GM19324 (cell line): Measurements from ENCODE around the gene OARD1.
"Not testable (repeated sequence)": the region's sequence is repeated elsewhere in the genome, so short reads cannot be mapped to it uniquely, and the experiment has no call there.

ENCODE experiments used
- ATAC-seq: cut with Tn5 transposase; IDR thresholded peaks from one replicate; pipeline ENCODE4 v1.9.1; 2021; ENCODE audit warnings: mild to moderate bottlenecking, moderate library complexity; ENCODE audit not compliant: unreplicated experiment, low FRiP score

OARD1 gene

GRCh38 chr6:41071923-41072835 lies at the start of gene OARD1:
TSS of gene OARD1 (minus strand) at chr6:41072356. CDS start at chr6:41071634, 722 bp downstream.
- peak; percentile 77 for ATAC-seq

- ATAC-seq, result no peak
Observed at GRCh38 chr6:41120058-41120457, 47.9 kb upstream of the OARD1 start.

GRCh38 chr6:41119508-41119907 lies 47.4 kb upstream of the OARD1 start:
- ATAC-seq, result no peak

GRCh38 chr6:41115027-41115426 lies 42.9 kb upstream of the OARD1 start:
- ATAC-seq, result not testable (repeated sequence)

GRCh38 chr6:41111017-41111416 lies 38.9 kb upstream of the OARD1 start:
- ATAC-seq, result no peak

- no peak for ATAC-seq
Observed at GRCh38 chr6:41103847-41104246, 31.7 kb upstream of the OARD1 start.

- ATAC-seq, result no peak
Observed at GRCh38 chr6:41100871-41101287, 28.7 kb upstream of the OARD1 start.

- no peak for ATAC-seq
Observed at GRCh38 chr6:41098366-41098765, 26.2 kb upstream of the OARD1 start.

- ATAC-seq, result no peak
Observed at GRCh38 chr6:41097467-41098090, 25.4 kb upstream of the OARD1 start.

GRCh38 chr6:41093729-41094128 lies 21.6 kb upstream of the OARD1 start:
- ATAC-seq, result no peak

- no peak for ATAC-seq
Observed at GRCh38 chr6:41092421-41093140, 20.4 kb upstream of the OARD1 start.

- no peak for ATAC-seq
Observed at GRCh38 chr6:41090841-41091761, 18.9 kb upstream of the OARD1 start.

- ATAC-seq, result no peak
Observed at GRCh38 chr6:41088451-41088850, 16.3 kb upstream of the OARD1 start.

GRCh38 chr6:41085182-41085581 lies 13.0 kb upstream of the OARD1 start:
- no peak for ATAC-seq

GRCh38 chr6:41083072-41083471 lies 10.9 kb upstream of the OARD1 start:
- ATAC-seq, result no peak

GRCh38 chr6:41080621-41081020 lies 8.5 kb upstream of the OARD1 start:
- no peak for ATAC-seq

- ATAC-seq, result no peak
Observed at GRCh38 chr6:41079080-41079479, 6.9 kb upstream of the OARD1 start.

- no peak for ATAC-seq
Observed at GRCh38 chr6:41078101-41078500, 5.9 kb upstream of the OARD1 start.

GRCh38 chr6:41077536-41077935 lies 5.4 kb upstream of the OARD1 start:
- no peak for ATAC-seq
